AG04450 (cell line): Measurements from ENCODE around the gene DACH1. TPM values are rescaled to one million over a fixed set of nuclear protein-coding genes. Genes with fewer than 3 reads are reported as not detected.

Experiments
- CTCF ChIA-PET: fragments of 300-600, 350-600 bp; formaldehyde crosslinking; extraction: SDS; loops from one replicate; lab custom pipeline; 2022; ENCODE audit warnings: antibody characterized with exemption, inconsistent platforms; lab: Charles Lee
- POLR2A ChIA-PET: fragments of 350-600 bp; formaldehyde crosslinking; extraction: SDS; loops from one replicate; lab custom pipeline; 2021; ENCODE audit warnings: antibody characterized with exemption, inconsistent platforms; lab: Yijun Ruan, JAX
- DNase-seq: peaks from one replicate; pipeline ENCODE4 v3.0.0-alpha.2; 2011; ENCODE audit warnings: low read depth, low spot score
- H3K27ac ChIP-seq: one replicate; pipeline ENCODE4 v1.5.1; 2012; ENCODE audit warnings: low read depth, low read length, control low read depth
- H3K27me3 ChIP-seq: one replicate; pipeline ENCODE4 v1.6.0; 2012; ENCODE audit warnings: low read length; ENCODE audit not compliant: control insufficient read depth, insufficient read depth
- H3K4me3 ChIP-seq: 2 replicates; pipeline ENCODE4 v1.5.1; 2011; ENCODE audit warnings: mild to moderate bottlenecking, low read depth, low read length, control low read depth
- H3K9me3 ChIP-seq: 2 replicates; pipeline ENCODE4 v1.5.1; 2012; ENCODE audit warnings: low read length; ENCODE audit not compliant: control insufficient read depth, insufficient read depth
- CTCF ChIP-seq: IDR thresholded peaks from 2 replicates; pipeline ENCODE4 v1.5.1; 2011; ENCODE audit warnings: low read depth, low read length, control low read depth, inconsistent platforms
- polyA plus RNA-seq: library from polyadenylated mRNA; depleted of rRNA; stranded (reverse); fragments of >200 nt; gene quantifications from 2 replicates; pipeline ENCODE4 v1.2.3, GENCODE V29; 2011

DACH1 gene
- polyA plus RNA-seq, 1 experiment, result 0.10 TPM

DNA sequence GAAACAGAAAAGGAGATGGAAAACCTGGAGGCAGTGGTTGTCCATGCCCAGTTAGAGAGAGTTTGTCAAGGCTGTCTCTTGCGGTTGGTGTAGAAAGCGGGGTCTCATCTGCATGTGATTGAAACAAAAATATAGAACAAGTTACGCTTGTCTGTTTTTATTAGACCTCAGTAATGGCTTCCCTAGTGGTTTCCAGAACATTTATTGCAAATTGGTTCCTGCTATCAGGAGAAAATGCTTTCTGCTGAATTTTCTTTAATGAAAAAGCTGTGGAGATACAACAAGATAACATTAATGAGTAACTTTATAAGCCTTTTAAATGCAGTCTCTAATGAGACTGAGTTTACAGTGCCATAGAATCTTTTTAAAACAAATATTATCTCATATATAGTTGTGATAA lies 378.0 kb downstream of the DACH1 start:
- Histone ChIP-seq H3K27ac (no peak overlapping the region), H3K9me3 (no peaks in the 10 kb centered on the region), H3K27me3 (no peaks in the 10 kb centered on the region), H3K4me3 (no peak overlapping the region)
- no peak for TF ChIP-seq CTCF
- ChIA-PET POLR2A (no interaction called here), CTCF (no interaction called here)
- no peak for DNase-seq

- H3K9me3 ChIP-seq, result no peaks in the 10 kb centered on the region
- peak; percentile 0 for DNase-seq
Measured at GRCh38 chr13:71488201-71488600, 378.8 kb downstream of the DACH1 start.

DNA sequence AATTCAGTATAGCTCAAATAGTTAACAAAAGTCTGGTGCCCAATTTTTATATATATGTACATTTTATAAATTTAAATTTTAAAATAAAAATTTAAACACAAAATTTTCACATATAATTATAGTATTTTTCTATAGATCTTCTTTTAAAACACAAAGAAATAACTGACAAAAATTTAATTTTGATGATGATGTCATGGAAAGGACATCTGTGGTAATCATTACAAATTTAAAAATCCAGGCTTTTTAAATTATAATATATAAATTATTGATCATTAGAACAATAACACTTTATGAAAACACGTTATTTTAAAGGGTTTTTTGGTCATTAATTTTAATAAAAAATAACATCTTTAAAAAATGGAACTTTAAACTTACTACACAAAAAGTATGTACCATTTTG lies 381.1 kb downstream of the DACH1 start:
- ChIA-PET POLR2A (no interaction called here), CTCF (no interaction called here)
- Histone ChIP-seq H3K9me3 (no peaks in the 10 kb centered on the region), H3K27me3 (no peaks in the 10 kb centered on the region), H3K4me3 (no peak overlapping the region), H3K27ac (no peak overlapping the region)
- TF ChIP-seq CTCF, result no peak
- no peak for DNase-seq

More at GRCh38 chr13:71488201-71488600, 378.8 kb downstream of the DACH1 start:
- no peaks in the 10 kb centered on the region for H3K27me3 ChIP-seq
- TF ChIP-seq CTCF, result no peak
- H3K4me3 ChIP-seq, result no peak overlapping the region
- POLR2A ChIA-PET, result no interaction called here
- CTCF ChIA-PET, result no interaction called here
- H3K27ac ChIP-seq, result no peak overlapping the region

GRCh38 chr13:71483733-71484132 lies 383.3 kb downstream of the DACH1 start:
- Histone ChIP-seq H3K27ac (no peak overlapping the region), H3K27me3 (no peaks in the 10 kb centered on the region), H3K4me3 (no peak overlapping the region), H3K9me3 (no peaks in the 10 kb centered on the region)
- TF ChIP-seq CTCF, result no peak
- ChIA-PET POLR2A (no interaction called here), CTCF (no interaction called here)
- no peak for DNase-seq

GRCh38 chr13:71481501-71481900 lies 385.5 kb downstream of the DACH1 start:
- no peak for TF ChIP-seq CTCF
- Histone ChIP-seq H3K27me3 (no peaks in the 10 kb centered on the region), H3K9me3 (no peaks in the 10 kb centered on the region), H3K4me3 (no peak overlapping the region), H3K27ac (no peak overlapping the region)
- ChIA-PET POLR2A (no interaction called here), CTCF (no interaction called here)
- DNase-seq, result no peak
